Left forelimb (tissue), 1 donor: ENCODE results near the gene MAST2.

Source experiments
- DNase-seq: peaks from one replicate; pipeline ENCODE4 v3.0.0-alpha.2; 2018; ENCODE audit warnings: low spot score

Gene MAST2

GRCh38 chr1:46065405-46065804 lies 262.0 kb downstream of the MAST2 start:
- DNase-seq, result no peak

GRCh38 chr1:46067652-46068051 lies 264.2 kb downstream of the MAST2 start:
- DNase-seq, result no peak

- DNase-seq, result no peak
These were observed 265.1 kb downstream of the MAST2 start for GRCh38 chr1:46068525-46068924.

- DNase-seq, result no peak
These were observed 266.9 kb downstream of the MAST2 start for GRCh38 chr1:46070164-46070814.

GRCh38 chr1:46072975-46073374 lies 269.6 kb downstream of the MAST2 start:
- no peak for DNase-seq

- DNase-seq, result no peak
These were observed 272.9 kb downstream of the MAST2 start for GRCh38 chr1:46076343-46076742.

GRCh38 chr1:46077644-46078043 lies 274.2 kb downstream of the MAST2 start:
- no peak for DNase-seq

- no peak for DNase-seq
These were observed 276.8 kb downstream of the MAST2 start for GRCh38 chr1:46080257-46080656.

GRCh38 chr1:46081206-46081605 lies 277.8 kb downstream of the MAST2 start:
- no peak for DNase-seq

GRCh38 chr1:46081619-46082018 lies 278.2 kb downstream of the MAST2 start:
- no peak for DNase-seq

- DNase-seq, result no peak
These were observed 280.2 kb downstream of the MAST2 start for GRCh38 chr1:46083579-46083978.

- no peak for DNase-seq
These were observed 281.4 kb downstream of the MAST2 start for GRCh38 chr1:46084553-46085451.
